LNCAP (cell line): Measurements from ENCODE around the gene EPHA6.

Source experiments
- TF ChIP-seq, protein P1 (sequence below): fragments of 450-650 bp; IDR thresholded peaks from 2 replicates; pipeline ENCODE4 v1.5.1; 2017; ENCODE audit warnings: mild to moderate bottlenecking

EPHA6 gene

DNA sequence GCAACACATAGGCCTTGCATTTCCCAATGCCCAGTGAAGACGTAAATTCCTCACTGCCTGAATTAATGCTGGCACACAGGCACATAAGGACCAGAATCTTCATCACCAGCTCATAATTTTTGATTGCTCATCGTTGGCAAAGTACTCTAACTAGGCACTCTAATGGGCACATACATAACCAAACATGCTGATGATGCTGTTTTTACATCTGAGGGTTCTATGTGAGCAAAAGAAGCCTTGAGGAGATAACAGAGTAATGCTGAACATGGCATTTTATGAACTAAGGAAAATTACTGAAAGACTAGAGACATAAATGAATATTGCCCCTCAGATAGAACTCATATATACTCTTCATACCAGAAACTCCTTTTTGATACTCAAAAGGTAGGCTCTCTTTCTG is 387.4 kb downstream of the EPHA6 start:
- TF ChIP-seq, protein P1, sequence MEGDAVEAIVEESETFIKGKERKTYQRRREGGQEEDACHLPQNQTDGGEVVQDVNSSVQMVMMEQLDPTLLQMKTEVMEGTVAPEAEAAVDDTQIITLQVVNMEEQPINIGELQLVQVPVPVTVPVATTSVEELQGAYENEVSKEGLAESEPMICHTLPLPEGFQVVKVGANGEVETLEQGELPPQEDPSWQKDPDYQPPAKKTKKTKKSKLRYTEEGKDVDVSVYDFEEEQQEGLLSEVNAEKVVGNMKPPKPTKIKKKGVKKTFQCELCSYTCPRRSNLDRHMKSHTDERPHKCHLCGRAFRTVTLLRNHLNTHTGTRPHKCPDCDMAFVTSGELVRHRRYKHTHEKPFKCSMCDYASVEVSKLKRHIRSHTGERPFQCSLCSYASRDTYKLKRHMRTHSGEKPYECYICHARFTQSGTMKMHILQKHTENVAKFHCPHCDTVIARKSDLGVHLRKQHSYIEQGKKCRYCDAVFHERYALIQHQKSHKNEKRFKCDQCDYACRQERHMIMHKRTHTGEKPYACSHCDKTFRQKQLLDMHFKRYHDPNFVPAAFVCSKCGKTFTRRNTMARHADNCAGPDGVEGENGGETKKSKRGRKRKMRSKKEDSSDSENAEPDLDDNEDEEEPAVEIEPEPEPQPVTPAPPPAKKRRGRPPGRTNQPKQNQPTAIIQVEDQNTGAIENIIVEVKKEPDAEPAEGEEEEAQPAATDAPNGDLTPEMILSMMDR = no peak

DNA sequence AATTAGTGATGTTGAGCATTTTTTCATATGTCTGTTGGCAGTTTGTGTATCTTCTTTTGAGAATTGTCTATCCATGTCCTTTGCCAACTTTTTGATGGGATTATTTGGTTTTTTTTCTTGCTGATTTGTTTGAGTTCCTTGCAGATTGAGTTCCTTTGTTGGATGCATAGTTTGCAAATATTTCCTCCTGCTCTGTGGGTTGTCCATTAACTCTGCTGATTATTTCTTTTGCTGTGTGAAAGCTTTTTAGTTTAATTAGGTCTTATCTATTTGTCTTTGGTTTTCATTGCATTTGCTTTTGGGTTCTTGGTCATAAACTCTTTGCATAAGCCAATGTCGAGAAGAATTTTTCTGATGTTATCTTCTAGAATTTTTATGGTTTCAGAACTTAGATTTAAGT is 414.6 kb downstream of the EPHA6 start:
- TF ChIP-seq, protein P1 = no peak

DNA sequence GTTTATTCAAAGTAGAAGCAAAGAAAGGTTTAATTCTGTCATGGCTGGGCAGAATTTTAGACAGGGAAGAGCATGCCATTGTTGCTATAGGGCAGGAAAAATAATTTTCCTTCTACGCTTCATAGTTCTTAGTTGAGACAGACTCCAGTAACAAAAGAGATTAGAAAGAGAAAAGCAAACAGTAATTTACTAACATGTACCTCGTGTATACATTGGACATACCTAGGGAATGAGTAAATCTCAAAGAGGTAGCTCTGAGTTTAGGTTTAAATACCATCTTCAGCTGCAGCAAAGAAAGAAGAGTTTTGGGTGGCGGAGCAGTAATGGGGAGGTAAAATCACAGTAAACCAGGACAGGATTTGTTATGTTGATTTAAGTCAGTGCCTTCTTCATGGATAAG is 416.1 kb downstream of the EPHA6 start:
- TF ChIP-seq, protein P1 = no peak

DNA sequence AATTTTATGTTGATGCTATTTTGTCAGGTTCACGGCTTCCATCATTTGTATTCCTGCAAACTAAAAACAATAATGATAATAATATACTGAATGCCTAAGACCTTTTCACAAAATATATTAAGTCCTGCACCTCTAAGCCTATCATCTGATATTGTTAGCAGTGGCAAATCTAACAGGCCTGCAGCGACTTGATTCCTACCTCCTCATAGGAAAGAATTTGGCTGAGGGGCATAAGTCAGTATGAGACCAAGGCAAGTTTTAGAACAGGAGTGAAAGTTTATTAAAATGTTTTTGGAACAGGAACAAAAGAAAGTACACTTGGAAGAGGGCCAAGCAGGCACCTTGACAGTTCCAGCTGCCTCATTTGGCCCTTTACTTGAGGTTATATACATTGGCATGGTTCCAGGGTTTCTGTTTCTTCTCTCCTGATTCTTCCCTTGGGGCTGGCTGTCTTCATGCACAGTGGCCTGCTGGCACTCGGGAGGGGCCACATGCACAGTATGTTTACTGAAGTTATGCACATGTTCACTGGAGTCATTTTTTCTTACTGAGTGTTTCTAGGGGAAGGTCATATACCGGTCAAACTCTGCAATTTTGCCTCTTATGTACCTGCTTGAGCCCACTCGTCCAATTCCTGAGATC is 418.1 kb downstream of the EPHA6 start:
- TF ChIP-seq, protein P1 = no peak

DNA sequence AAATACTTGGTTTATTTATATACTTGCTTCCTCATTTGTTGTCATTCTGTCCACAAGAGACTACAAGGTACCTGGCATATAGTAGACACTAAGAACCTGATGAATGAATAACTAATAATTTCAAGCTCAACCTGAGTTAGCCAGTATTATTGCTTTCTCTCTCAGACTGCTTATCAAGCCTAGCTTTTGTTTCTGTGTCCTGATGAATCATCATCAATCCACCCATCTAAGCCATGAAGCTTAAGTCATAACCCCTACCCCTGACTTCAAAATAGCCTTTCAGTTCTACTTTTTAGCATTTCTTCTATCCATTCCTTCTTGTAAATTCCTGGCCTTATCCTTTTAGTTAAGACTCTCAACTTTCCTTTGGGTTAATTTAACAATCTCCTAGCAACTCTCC is 420.8 kb downstream of the EPHA6 start:
- TF ChIP-seq, protein P1 = no peak

DNA sequence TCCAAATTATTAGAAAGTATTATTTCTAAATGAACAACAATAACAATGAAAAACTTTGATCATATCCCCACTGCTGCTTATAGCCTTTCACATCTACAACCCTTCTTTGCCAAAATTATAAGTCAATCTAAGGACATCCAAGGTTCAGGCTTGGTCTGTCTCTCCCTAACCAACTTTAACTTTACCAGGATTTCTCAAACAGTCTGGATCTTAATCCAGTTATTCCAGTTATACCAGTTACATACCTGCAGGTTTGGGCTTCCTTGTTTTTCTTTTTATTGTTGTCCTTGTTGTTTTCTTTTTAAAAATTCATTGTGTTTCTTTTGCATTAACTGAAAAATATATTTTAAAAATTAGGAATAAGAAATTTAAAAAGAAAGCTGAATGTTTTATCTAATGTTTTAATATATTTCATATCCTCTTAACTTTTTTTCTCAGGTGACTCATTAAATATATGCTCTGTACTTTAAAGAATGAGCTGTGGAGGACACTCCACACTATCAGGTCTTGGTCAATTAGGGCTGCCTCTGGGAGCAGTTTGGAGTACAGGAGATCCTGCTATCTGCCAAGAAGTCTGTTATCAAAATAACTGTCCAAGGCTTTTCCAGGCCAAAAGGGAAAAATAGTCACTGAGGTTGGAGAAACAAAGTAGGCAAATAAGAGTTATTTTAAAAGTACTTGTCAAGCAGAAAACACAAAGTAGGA is 421.4 kb downstream of the EPHA6 start:
- TF ChIP-seq, protein P1 = no peak

DNA sequence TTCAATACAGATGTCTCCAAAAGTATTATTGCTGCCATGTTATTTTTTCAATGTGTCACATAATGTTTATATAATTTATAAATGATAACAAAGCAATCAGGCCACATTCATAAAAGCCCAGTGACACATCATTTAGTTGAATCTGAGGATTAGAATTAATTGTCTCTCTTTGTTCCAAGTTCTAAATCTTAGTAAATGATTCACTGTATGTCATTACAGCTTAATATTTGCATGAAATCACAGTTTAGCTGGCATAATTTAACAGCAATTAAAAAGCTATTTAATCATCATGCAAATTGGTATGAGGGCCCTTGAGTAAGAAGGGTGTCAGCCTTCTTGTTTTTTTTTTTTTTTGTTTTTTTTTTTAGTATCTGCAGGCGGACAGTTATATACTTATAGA is 427.0 kb downstream of the EPHA6 start:
- TF ChIP-seq, protein P1 = no peak
